SW480 (cell line): ENCODE data around the gene CUBN.
"Not testable (repeated sequence)": the region's sequence is repeated elsewhere in the genome, so short reads cannot be mapped to it uniquely, and the experiment has no call there.

ENCODE experiments used
- DNase-seq: peaks from one replicate; pipeline ENCODE4 v3.0.0-alpha.2; 2016; ENCODE audit warnings: low spot score

Gene CUBN

GRCh38 chr10:16867556-16867955, 262.1 kb downstream of the CUBN start:
- DNase-seq = peak; percentile 4

DNA sequence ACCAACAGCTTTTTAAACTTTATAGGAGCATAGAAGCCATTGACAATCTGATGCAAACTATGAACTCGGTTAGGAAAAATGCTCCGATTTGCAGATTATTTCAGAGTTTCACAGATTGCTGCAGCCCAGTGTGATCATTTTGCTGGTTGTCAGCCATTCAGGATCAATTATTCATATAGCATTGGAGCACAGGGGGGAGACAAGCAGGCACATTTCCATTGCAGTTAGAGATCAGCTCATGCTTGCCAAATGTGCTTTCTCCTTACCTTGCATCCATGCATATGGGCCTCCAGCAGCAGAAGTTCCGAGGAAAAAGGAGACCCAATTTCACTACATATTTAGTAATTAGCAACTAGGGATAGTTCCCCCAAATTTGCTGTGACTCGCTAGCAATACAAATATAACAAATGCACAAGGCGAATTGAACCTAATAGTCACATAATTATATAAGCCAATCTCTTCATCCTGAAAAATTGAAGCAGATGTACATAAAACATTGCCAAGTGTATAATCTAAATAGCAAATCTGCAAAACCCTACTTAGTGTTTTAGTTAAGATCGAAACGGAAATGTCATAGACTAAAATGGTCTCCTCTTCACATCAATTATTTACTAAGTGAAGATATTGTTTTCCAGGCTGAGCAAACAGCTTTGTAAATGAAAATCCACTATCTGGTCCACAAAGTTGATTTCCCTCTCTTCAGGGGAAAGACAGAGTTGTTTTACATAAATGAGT, 262.9 kb downstream of the CUBN start:
- no peak for DNase-seq

GRCh38 chr10:16865766-16866165, 263.8 kb downstream of the CUBN start:
- DNase-seq = no peak

- DNase-seq = no peak
Measured at GRCh38 chr10:16863766-16864165, 265.8 kb downstream of the CUBN start.

DNA sequence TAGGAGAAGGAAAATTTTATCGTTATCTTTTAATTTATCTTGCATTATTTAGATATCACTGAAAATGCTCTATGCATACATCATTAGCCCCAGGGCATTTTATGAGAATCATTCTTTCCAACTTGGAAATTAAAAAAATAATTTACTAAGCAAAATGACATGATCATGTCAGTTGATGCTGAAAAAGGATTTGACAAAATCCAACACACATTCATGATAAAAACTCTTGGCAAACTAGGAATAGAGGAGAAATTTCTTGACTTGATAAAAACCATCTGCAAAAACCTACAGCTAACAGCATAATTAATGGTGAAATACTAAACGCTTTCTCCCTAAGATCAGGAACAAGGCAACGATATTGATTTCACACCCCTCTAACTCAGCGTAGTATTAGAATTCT, 272.2 kb downstream of the CUBN start:
- no peak for DNase-seq

DNA sequence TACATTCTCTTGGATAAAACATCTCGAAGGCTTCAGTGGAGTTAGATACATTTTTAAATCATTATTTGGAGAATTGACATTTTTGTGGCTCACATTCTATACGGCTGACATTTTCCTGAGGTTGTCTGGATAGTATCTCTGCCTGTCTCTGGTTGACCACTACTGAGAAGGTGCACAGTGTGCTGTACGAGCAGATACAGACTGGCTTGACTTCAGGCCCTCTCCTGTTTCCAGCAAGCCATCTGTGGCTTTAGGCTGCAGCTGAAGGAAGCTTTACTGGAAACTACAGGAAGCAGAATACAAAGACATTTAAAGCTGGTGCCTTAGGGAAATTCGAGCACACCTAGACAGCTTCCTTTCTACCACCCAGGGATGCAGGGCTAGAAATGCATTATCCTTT, 273.0 kb downstream of the CUBN start:
- DNase-seq = no peak

- DNase-seq = no peak
Measured at GRCh38 chr10:16856092-16856491, 273.5 kb downstream of the CUBN start.

DNA sequence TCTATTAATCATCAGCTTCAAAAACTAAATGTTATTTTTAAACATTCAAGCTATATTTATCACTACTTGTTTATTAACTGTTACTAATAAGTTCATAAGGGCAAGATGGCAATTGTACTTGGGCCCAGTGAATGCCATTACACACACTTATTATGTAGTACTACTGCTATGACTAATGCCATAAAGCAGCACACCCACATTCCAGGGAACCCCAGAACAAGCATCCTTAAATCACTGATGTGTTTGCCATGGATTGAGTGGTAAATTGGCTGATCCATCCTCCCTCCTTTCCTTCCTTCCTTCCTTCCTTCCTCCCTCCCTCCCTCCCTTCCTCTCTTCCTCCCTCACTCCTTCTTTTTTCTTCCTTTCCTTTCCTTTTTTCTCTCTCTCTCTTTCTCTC, 275.0 kb downstream of the CUBN start:
- peak; percentile 29 for DNase-seq

DNA sequence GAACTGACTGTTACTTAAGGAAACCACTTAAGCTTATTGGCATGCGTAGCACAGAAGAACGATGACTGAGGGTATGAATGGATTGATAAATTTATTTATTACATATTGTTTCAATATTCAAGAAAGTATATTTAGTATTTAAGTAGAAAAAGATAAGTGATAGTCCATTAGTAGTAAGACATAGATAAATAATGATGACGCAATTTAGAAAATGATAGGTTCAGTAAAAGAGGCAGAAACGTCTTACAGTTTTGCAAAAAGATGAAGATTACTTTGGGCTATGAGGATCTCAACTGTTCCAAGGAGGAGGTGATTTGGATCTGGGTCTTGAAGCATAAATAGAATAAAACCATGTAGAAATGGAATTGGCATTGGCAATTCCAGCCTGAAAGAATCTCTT, 275.8 kb downstream of the CUBN start:
- DNase-seq = no peak

- DNase-seq = peak; percentile 17
Measured at GRCh38 chr10:16853201-16853600, 276.4 kb downstream of the CUBN start.

GRCh38 chr10:16852624-16853023, 277.0 kb downstream of the CUBN start:
- DNase-seq = no peak

DNA sequence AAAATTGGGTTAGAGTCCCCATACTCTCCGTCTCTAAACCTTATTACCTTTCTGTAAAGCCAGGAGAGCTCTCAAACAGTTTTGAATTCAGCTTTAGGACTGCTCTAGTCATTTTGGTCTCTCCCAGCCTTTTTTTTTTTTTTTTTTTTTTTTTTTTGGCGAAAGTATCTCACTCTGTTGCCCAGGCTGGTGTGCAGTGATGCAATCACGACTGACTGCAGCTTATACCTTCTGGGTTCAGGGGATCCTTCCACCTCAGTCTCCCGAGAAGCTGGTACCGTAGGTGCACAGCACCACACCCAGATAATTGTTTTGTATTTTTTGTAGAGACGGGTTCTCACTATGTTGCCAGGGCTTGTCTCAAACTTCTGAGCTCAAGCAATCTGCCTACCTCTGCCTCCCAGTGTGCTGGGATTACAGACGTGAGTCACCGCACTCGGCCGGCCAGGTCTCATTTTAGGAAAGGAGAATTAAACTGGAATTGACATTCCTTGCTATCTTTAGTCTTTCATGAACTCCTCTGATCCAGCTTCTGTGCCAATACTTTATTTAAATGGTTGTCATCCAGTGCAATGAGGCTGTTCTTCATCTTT, 281.0 kb downstream of the CUBN start:
- DNase-seq = no peak

DNA sequence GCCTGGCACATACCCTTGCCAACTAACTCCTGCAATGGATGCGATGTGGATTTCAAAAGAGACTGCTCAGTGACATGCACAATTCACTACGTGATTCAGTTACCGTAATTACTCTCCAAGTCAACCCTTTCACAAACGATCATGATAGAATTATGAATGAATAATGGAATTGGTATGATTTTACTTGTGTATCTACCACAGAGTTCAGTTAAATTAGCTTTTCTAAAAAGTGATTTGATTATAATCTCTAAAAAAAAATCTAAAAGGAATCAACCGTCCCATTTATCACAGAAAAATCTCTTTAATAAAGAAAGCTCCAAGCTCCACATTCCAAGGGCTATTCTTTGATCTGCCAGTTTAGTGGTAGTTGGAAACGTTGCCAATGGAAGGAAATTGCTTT, 282.0 kb downstream of the CUBN start:
- no peak for DNase-seq

GRCh38 chr10:16845248-16845647, 284.4 kb downstream of the CUBN start:
- DNase-seq = no peak

DNA sequence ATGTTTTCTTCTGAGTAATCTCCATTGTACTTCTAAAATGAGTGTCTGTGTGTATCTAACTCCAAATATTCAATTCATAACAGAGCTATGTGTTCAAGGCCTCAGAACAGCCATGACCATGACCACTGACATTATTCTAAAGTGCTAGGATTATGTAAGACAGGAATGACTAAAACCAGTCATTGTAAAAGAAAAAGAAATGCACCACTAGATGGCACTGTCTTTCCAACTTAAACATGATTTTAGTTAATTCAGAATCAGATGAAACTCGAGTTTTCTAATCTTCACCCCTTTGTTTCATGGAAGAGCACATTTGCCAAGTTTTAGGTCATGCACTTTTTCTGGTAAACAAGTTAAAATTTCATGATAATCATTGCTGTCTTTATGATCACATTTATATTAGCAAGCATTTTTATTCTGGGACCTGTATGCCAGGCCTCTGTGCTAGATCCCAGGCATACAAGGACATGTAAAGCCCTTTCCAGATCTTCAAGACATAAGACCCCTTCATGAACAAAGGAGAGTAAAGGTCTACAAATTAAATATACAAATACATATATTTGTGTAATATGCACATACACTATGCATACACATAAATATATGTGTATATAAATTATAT, 286.2 kb downstream of the CUBN start:
- peak; percentile 59 for DNase-seq

- DNase-seq = no peak
Measured at GRCh38 chr10:16835228-16835627, 294.4 kb downstream of the CUBN start.

GRCh38 chr10:16832351-16833080, 297.1 kb downstream of the CUBN start:
- DNase-seq = no peak

DNA sequence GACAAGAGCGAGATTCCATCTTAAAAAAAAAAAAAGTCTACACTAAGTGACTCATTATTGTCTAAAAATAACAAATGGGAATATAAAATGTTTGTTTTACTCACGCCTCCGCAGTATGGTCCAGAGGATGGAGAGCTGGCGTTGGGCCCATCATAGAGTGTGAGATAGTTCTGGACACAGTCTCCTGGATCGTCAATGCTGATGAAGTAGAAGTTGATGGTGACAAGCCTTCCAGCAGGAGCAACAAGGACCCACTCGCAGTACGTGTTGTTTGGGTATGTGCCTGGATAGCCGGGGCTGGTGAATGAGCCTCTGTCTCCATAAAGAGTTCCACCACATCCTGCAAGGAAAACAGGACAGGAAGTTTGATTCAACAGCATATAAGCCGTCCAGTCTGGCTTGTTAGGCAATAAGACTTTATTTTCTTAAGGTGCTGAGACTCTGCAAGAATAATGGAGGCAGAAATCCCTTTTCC, 300.9 kb downstream of the CUBN start:
- DNase-seq = no peak

DNA sequence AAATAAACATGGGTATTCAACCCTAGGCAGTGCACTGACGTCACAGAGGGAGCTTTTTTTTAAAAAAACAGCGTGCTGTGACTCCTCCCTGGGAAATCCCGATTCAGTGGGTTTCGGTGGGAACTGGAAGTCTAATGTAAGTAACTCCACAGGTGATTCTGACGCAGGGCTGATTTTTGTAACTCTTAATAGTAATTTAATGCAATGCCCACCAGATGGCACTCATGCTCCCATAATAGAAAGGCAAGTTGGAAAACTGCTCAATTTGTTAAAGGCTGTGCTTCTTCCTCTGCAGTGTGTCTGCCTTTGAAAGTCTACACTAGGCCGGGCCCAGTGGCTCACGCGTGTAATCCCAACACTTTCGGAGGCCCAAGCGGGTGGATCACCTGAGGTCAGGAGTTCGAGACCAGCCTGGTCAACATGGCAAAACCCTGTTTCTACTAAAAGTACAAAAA, 301.5 kb downstream of the CUBN start:
- DNase-seq = peak; percentile 71

DNA sequence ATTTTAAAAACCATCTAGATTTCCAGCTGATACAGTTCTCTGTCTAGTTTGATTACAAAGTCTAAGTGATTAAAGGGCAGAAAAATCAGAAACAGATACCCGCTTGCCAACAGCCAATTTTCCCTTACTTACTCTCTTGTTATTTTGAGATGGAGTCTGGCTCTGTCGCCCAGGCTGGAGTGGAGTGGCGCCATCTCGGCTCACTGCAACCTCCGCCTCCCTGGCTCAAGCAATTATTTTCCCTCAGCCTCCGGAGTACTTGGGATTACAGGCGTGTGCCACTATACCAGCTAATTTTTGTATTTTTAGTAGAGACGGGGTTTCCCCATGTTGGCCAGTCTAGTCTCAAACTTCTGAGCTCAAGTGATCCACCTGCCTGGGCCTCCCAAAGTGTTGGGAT, 302.1 kb downstream of the CUBN start:
- not testable (repeated sequence) for DNase-seq

- DNase-seq = no peak
Measured at GRCh38 chr10:16822726-16823360, 306.8 kb downstream of the CUBN start.

- no peak for DNase-seq
Measured at GRCh38 chr10:16822027-16822426, 307.6 kb downstream of the CUBN start.
